Epithelial cell of proximal tubule (primary cell): ENCODE data around the gene MLLT11. TPM values are rescaled to one million over a fixed set of nuclear protein-coding genes. Genes with fewer than 3 reads are reported as not detected.

Source experiments
- DNase-seq: peaks from one replicate; pipeline ENCODE4 v3.0.0-alpha.2; 2011; ENCODE audit warnings: low read depth
- H3K4me3 ChIP-seq: 2 replicates; pipeline ENCODE4 v1.5.1; 2011; ENCODE audit warnings: low read depth, mild to moderate bottlenecking, low read length
- total RNA-seq: library from RNA; depleted of rRNA; stranded (reverse); fragments of >200 nt; gene quantifications from 2 replicates; pipeline ENCODE4 v1.2.3, GENCODE V29; 2015
- TF ChIP-seq, protein P1 (sequence below): conservative IDR thresholded peaks from 2 replicates; pipeline ENCODE4 v1.5.1; 2012; ENCODE audit warnings: low read depth, mild to moderate bottlenecking, low read length

MLLT11 gene
- total RNA-seq, 1 donor from 2014 or later, result 27.6 TPM

DNA sequence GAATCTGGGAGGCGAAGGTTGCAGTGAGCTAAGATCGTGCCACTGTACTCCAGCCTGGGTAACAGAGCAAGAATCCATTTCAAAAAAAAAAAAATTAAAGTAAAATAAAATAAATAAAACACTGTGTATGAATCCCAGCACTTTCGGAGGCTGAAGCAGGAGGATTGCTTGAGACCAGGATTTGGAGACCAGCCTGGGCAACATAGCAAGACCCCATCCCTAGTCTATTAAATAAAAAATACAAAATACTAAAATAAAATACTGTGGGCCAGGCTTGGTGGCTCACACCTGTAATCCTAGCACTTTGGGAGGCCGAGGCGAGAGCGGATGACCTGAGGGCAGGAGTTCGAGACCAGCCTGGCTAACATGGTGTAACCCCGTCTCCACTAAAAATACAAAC, 28.0 kb upstream of the MLLT11 start:
- no peak for DNase-seq
- TF ChIP-seq, protein P1, sequence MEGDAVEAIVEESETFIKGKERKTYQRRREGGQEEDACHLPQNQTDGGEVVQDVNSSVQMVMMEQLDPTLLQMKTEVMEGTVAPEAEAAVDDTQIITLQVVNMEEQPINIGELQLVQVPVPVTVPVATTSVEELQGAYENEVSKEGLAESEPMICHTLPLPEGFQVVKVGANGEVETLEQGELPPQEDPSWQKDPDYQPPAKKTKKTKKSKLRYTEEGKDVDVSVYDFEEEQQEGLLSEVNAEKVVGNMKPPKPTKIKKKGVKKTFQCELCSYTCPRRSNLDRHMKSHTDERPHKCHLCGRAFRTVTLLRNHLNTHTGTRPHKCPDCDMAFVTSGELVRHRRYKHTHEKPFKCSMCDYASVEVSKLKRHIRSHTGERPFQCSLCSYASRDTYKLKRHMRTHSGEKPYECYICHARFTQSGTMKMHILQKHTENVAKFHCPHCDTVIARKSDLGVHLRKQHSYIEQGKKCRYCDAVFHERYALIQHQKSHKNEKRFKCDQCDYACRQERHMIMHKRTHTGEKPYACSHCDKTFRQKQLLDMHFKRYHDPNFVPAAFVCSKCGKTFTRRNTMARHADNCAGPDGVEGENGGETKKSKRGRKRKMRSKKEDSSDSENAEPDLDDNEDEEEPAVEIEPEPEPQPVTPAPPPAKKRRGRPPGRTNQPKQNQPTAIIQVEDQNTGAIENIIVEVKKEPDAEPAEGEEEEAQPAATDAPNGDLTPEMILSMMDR, result no peak
- no peak overlapping the region for H3K4me3 ChIP-seq

DNA sequence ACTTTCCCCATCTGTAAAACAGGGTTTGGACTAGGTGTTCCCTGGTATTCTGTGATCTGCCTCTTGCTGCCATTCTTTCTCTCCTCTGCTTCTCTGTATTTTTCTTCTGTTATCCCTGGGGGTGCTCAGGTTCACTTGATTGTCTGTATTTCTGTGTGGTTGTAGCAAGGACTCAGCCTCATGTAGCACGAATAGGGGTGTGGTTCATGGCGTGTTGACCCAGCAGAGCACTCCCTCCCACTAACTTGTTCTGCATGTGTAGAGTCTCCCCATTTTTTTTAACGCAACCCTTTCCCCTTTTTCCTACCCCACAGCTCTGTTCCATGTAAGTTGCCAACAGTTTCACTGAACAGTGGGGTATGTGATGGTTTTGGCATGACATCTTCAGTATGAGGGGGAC, 25.0 kb upstream of the MLLT11 start:
- TF ChIP-seq, protein P1, result no peak
- H3K4me3 ChIP-seq, result no peak overlapping the region
- DNase-seq, result no peak

DNA sequence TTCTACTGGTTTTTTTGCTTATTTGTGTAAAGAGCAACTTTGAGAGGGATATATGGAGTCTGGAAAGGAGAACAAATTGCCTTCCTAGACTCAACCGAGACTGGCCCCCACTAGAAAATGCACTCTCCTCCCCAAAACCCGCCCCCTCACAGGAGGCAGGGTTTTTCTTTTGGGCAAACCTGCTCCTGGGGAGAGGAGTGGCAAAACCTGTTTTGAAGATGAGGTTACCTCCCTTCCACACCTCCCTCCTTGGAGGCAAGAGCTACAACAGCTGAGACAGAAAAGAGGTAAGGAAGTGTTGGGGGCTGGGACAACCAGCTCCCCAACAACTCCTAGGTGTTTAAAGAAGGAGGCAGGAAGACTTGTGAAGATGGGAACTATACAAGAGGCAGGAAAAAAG, 23.8 kb upstream of the MLLT11 start, which contains the start of gene BNIPL:
Gene BNIPL, plus strand, starts transcription at position 231 of the 400 bp plus-strand sequence. Its CDS starts 140 bp downstream, at position 371.
- TF ChIP-seq, protein P1, result no peak
- no peak within 1 kb of the TSS for H3K4me3 ChIP-seq
- no peak for DNase-seq

DNA sequence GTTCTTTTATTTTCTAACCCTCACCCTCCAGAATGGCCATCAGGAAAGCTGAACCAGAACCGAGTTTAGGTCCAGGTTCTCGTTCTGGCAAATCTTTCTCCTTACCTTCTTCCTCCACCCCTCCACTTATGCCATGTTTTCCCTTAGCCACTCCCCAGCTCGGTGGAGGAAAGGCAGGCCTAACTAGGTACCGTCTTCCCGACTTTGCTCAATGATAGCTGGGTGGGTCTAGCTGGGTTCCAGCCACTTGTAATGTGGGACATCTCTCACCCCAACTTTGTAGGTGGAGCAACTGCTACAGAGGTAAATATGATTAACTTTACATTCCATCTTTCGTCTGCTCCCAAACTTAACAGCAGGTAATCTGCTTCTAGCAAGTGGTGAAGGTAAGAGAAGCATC, 23.2 kb upstream of the MLLT11 start:
- TF ChIP-seq, protein P1, result no peak
- H3K4me3 ChIP-seq, result no peak overlapping the region
- no peak for DNase-seq

DNA sequence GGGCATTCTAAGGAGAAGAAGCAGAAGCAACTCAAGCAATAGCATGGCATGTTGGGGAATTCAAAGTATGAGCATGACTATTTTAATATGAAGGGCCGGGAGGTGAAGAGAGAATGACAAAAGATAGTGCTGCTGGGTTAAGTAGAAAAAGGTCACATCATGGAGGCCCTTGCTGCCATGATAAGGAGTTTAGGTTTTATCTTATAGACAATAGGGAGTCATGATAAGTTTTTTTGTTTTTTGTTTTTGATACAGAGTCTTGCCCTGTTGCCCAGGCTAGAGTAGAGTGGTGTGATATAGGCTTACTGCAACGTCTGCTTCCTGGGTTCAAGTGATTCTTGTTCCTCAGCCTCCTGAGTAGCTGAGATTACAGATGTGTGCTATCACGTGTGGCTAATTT, 20.7 kb upstream of the MLLT11 start:
- no peak for DNase-seq
- TF ChIP-seq, protein P1, result no peak
- H3K4me3 ChIP-seq, result no peak overlapping the region

DNA sequence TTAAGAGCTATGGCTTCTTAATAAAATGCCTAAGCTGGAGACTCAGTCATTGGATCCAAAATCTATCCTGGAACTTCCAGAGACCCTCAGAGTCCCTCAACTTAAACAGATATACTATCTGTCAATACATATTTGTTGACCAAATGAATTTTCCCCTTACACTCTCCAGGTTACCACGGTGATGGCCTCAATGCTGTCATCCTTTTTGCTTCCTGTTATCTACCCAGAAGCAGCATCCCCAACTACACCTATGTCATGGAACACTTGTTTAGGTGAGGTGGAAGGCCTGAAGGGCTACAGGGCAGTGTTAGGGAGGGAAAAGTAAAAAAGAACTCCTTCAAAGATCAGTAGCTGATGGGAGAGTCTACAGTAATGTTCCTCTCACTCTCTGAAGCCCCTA, 17.0 kb upstream of the MLLT11 start:
- DNase-seq, result no peak
- TF ChIP-seq, protein P1, result no peak
- H3K4me3 ChIP-seq, result no peak overlapping the region

DNA sequence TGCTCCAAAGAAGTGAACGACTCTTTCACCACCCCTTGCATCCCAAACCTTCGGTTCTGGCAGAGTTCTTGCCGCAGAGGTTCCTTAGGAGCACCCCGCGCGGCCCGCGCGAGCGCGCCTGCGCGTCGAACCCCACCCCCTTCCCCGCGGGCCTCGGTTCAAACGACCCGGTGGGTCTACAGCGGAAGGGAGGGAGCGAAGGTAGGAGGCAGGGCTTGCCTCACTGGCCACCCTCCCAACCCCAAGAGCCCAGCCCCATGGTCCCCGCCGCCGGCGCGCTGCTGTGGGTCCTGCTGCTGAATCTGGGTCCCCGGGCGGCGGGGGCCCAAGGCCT, 12.6 kb upstream of the MLLT11 start, which contains the start of gene C1orf56:
Gene C1orf56, plus strand, starts transcription at position 161 of the 334 bp plus-strand sequence. Its CDS starts 97 bp downstream, at position 258.
- peak within 1 kb of the TSS; percentile 73 for H3K4me3 ChIP-seq
- DNase-seq, result no peak
- TF ChIP-seq, protein P1, result no peak
